ENCODE results near the gene NUP85.
"Not testable (repeated sequence)": the region's sequence is repeated elsewhere in the genome, so short reads cannot be mapped to it uniquely, and the experiment has no call there.

Gene NUP85

DNA sequence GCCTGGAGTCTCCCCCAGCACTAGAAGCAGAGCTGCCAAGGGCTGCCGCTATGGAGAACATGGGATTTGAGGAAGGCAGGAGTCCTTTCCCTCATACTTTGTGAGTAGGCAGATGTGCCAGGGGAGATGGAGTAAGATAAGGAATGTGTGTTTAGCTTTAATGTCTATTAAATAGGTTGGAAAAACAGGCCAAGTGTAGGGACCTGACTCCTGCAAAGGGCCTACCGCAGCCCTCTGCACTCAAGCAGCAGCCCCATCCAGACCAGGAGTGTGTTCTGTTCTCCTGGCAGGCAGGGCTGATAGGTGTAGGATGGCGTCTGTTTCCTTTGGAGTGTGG lies 67.3 kb downstream of the NUP85 start (continued):
- no peak for TF ChIP-seq POU6F1 (CRISPR knock-in tag; IDR thresholded peaks at IDR 0.05; ENCODE audit: borderline replicate concordance, low read depth)

DNA sequence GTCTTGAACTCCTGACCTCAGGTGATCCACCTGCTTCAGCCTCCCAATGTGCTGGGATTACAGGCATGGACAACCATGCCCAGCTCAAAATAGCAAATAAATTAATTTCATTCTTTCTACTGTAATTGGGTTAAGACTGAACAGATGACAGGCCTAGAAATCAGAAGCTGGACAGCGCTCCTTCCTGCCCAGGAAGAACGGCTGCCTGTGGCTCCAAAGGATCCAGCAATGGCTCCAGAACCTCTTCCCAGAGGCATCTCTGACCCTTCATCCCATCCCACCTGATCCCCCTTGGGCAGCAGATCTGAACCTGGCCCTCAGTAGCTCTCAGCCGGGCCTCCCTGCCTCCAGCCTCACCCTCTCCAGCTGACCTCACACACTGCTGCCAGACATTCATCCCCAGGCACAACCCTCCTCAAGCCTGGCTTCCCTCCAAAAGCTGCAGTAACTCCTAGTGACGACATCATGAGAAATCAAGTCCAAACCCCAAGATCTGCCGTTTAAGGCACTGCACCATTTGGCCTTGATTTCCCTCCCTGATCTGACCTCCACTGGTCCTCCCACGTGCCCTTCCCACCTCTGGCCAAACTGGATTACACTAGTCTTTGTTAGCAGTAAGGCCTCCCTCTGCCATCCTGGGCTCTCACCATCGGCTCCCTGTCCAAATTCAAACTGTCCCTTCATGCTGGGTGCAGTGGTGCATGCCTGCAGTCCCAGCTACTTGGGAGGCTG lies 68.7 kb downstream of the NUP85 start:
- ATAC-seq = no peak
- peak; percentile 43; the same call in 1 of the 2 replicates for TF ChIP-seq SNAI2 (CRISPR knock-in tag; IDR thresholded peaks at IDR 0.05)
- TF ChIP-seq TCF4 (CRISPR knock-in tag; IDR thresholded peaks at IDR 0.05; ENCODE audit: borderline replicate concordance) = no peak
- no peak for TF ChIP-seq ISL1 (CRISPR knock-in tag; IDR thresholded peaks at IDR 0.05)
- no peak for TF ChIP-seq TOX (CRISPR knock-in tag; IDR thresholded peaks at IDR 0.05; ENCODE audit: borderline replicate concordance)
- TF ChIP-seq, protein P1, sequence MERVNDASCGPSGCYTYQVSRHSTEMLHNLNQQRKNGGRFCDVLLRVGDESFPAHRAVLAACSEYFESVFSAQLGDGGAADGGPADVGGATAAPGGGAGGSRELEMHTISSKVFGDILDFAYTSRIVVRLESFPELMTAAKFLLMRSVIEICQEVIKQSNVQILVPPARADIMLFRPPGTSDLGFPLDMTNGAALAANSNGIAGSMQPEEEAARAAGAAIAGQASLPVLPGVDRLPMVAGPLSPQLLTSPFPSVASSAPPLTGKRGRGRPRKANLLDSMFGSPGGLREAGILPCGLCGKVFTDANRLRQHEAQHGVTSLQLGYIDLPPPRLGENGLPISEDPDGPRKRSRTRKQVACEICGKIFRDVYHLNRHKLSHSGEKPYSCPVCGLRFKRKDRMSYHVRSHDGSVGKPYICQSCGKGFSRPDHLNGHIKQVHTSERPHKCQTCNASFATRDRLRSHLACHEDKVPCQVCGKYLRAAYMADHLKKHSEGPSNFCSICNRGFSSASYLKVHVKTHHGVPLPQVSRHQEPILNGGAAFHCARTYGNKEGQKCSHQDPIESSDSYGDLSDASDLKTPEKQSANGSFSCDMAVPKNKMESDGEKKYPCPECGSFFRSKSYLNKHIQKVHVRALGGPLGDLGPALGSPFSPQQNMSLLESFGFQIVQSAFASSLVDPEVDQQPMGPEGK (CRISPR knock-in tag; IDR thresholded peaks at IDR 0.05; ENCODE audit: borderline replicate concordance) = 0 out of 2 replicates have a peak, but pooled peaks have one; percentile 11
- TF ChIP-seq, protein P2, sequence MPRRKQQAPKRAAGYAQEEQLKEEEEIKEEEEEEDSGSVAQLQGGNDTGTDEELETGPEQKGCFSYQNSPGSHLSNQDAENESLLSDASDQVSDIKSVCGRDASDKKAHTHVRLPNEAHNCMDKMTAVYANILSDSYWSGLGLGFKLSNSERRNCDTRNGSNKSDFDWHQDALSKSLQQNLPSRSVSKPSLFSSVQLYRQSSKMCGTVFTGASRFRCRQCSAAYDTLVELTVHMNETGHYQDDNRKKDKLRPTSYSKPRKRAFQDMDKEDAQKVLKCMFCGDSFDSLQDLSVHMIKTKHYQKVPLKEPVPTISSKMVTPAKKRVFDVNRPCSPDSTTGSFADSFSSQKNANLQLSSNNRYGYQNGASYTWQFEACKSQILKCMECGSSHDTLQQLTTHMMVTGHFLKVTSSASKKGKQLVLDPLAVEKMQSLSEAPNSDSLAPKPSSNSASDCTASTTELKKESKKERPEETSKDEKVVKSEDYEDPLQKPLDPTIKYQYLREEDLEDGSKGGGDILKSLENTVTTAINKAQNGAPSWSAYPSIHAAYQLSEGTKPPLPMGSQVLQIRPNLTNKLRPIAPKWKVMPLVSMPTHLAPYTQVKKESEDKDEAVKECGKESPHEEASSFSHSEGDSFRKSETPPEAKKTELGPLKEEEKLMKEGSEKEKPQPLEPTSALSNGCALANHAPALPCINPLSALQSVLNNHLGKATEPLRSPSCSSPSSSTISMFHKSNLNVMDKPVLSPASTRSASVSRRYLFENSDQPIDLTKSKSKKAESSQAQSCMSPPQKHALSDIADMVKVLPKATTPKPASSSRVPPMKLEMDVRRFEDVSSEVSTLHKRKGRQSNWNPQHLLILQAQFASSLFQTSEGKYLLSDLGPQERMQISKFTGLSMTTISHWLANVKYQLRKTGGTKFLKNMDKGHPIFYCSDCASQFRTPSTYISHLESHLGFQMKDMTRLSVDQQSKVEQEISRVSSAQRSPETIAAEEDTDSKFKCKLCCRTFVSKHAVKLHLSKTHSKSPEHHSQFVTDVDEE (CRISPR knock-in tag; IDR thresholded peaks at IDR 0.05) = no peak
- no peak for TF ChIP-seq RARB (CRISPR knock-in tag; IDR thresholded peaks at IDR 0.05)

- TF ChIP-seq OSR1 (CRISPR knock-in tag; IDR thresholded peaks at IDR 0.05) = no peak
- peak; percentile 17; the same call in 2 of the 3 replicates for ATAC-seq
Observed at GRCh38 chr17:75277664-75278071, 72.2 kb downstream of the NUP85 start.

- ATAC-seq = not testable (repeated sequence)
Observed at GRCh38 chr17:75280189-75280588, 74.7 kb downstream of the NUP85 start.

DNA sequence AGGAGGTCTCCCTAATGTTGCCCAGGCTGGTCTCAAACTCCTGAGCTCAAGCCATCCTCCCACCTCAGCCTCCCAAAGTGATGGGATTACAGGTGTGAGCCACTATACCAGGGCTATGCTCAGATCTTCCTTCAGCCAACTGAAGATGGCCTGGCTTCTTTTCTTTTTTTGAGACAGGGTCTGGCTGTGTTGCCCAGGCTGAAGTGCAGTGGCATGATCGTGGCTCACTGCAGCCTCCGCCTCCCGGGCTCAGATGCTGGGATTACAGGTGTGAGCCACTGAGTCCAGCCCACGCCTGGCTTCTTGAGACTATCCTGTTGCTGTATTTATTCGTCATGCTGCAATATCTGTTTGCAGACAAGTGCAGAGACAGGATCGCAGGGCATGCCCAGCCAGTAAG lies 79.6 kb downstream of the NUP85 start:
- no peak for ATAC-seq
- TF ChIP-seq ZFP30 (CRISPR knock-in tag; IDR thresholded peaks at IDR 0.05) = no peak
- TF ChIP-seq BACH2 (CRISPR knock-in tag; IDR thresholded peaks at IDR 0.05; ENCODE audit: borderline replicate concordance) = no peak
- TF ChIP-seq RARB (CRISPR knock-in tag; IDR thresholded peaks at IDR 0.05) = no peak
- TF ChIP-seq POU6F1 (CRISPR knock-in tag; IDR thresholded peaks at IDR 0.05; ENCODE audit: borderline replicate concordance, low read depth) = no peak
- TF ChIP-seq TCF4 (CRISPR knock-in tag; IDR thresholded peaks at IDR 0.05; ENCODE audit: borderline replicate concordance) = no peak
- no peak for TF ChIP-seq ZFP3 (CRISPR knock-in tag; IDR thresholded peaks at IDR 0.05)
- TF ChIP-seq ARNTL (CRISPR knock-in tag; IDR thresholded peaks at IDR 0.05; ENCODE audit: borderline replicate concordance, low read depth) = no peak
- TF ChIP-seq OSR1 (CRISPR knock-in tag; IDR thresholded peaks at IDR 0.05) = no peak
- no peak for TF ChIP-seq ZNF565 (CRISPR knock-in tag; conservative IDR thresholded peaks at IDR 0.05; ENCODE audit: low read depth)
- no peak for TF ChIP-seq ZNF8 (CRISPR knock-in tag; IDR thresholded peaks at IDR 0.05)
- TF ChIP-seq CSRNP3 (CRISPR knock-in tag; IDR thresholded peaks at IDR 0.05) = no peak
- TF ChIP-seq CSDC2 (CRISPR knock-in tag; IDR thresholded peaks at IDR 0.05) = no peak
